ENCODE measurements around the gene GPNMB. TPM values are rescaled to one million over a fixed set of nuclear protein-coding genes. Genes with fewer than 3 reads are reported as not detected.

The GPNMB gene
- total and polyA plus RNA-seq, 9 donors: 13.9 to 431 (median 64.1) TPM

- TF ChIP-seq EP300 (IDR thresholded peaks at IDR 0.05) (no peak), POLR2A (IDR thresholded peaks at IDR 0.05) (no peak), CTCF (IDR thresholded peaks at IDR 0.05) (no peak)
- intact Hi-C loops (cut with DNase I): no loop called here
- WGBS, 3 donors: 90 to 94% (median 93%) methylated on average over 3 to 6 of the region's 6 CpGs
- H3K27me3 ChIP-seq: no peaks in the 10 kb centered on the region
- no peak overlapping the region for H3K27ac ChIP-seq
- H3K36me3 ChIP-seq: no peaks in the 10 kb centered on the region
- no peak for DNase-seq
- no peaks in the 10 kb centered on the region for H3K4me1 ChIP-seq (ENCODE audit: insufficient read depth)
- no peaks in the 10 kb centered on the region for H3K9me3 ChIP-seq
- no peak overlapping the region for H3K4me3 ChIP-seq
Measured at GRCh38 chr7:23214938-23215337, 31.6 kb upstream of the GPNMB start.

GRCh38 chr7:23216021-23216420 lies 30.6 kb upstream of the GPNMB start:
- no peak overlapping the region for H3K27ac ChIP-seq
- intact Hi-C loops (cut with DNase I): no loop called here

GRCh38 chr7:23218196-23218595 lies 28.4 kb upstream of the GPNMB start:
- Histone ChIP-seq H3K27ac (no peak overlapping the region), H3K36me3 (no peaks in the 10 kb centered on the region), H3K4me3 (no peak overlapping the region), H3K4me1 (ENCODE audit: insufficient read depth) (no peaks in the 10 kb centered on the region), H3K27me3 (no peaks in the 10 kb centered on the region), H3K9me3 (no peaks in the 10 kb centered on the region)
- intact Hi-C loops (cut with DNase I): no loop called here
- TF ChIP-seq EP300 (IDR thresholded peaks at IDR 0.05) (no peak), POLR2A (IDR thresholded peaks at IDR 0.05) (no peak), CTCF (IDR thresholded peaks at IDR 0.05) (no peak)
- 32 to 42% (median 41%) methylated on average over 3 of the region's 3 CpGs for WGBS, 3 donors
- no peak for DNase-seq

More at GRCh38 chr7:23216021-23216420, 30.6 kb upstream of the GPNMB start:
- no peaks in the 10 kb centered on the region for H3K4me1 ChIP-seq (ENCODE audit: insufficient read depth)
- no peaks in the 10 kb centered on the region for H3K36me3 ChIP-seq
- no peak for DNase-seq
- no peak for TF ChIP-seq EP300 (IDR thresholded peaks at IDR 0.05)
- no peak for TF ChIP-seq CTCF (IDR thresholded peaks at IDR 0.05)
- H3K27me3 ChIP-seq: no peaks in the 10 kb centered on the region
- WGBS, 3 donors: 78 to 80% (median 79%) methylated on average over 2 of the region's 2 CpGs
- H3K4me3 ChIP-seq: no peak overlapping the region
- no peaks in the 10 kb centered on the region for H3K9me3 ChIP-seq

- H3K27me3 ChIP-seq: no peaks in the 10 kb centered on the region
- H3K36me3 ChIP-seq: no peaks in the 10 kb centered on the region
- H3K4me1 ChIP-seq (ENCODE audit: insufficient read depth): no peaks in the 10 kb centered on the region
- no peak for DNase-seq
- 53 to 66% (median 56%) methylated on average over 10 of the region's 10 CpGs for WGBS, 3 donors
- no peaks in the 10 kb centered on the region for H3K9me3 ChIP-seq
- intact Hi-C loops (cut with DNase I): no loop called here
- no peak overlapping the region for H3K4me3 ChIP-seq
- TF ChIP-seq EP300 (IDR thresholded peaks at IDR 0.05) (no peak), POLR2A (IDR thresholded peaks at IDR 0.05) (no peak), CTCF (IDR thresholded peaks at IDR 0.05) (no peak)
- no peak overlapping the region for H3K27ac ChIP-seq
Measured at GRCh38 chr7:23220690-23221305, 25.8 kb upstream of the GPNMB start.
